GM18505 (cell line): Measurements from ENCODE around the gene GALP.
"Not testable (repeated sequence)": the region's sequence is repeated elsewhere in the genome, so short reads cannot be mapped to it uniquely, and the experiment has no call there.

Experiments
- ATAC-seq: cut with Tn5 transposase; IDR thresholded peaks from one replicate; pipeline ENCODE4 v1.9.1; 2021; ENCODE audit not compliant: unreplicated experiment
- POLR2A ChIP-seq: IDR thresholded peaks from 4 replicates; pipeline ENCODE4 v1.6.1; 2011; ENCODE audit warnings: borderline replicate concordance; ENCODE audit not compliant: insufficient read depth, insufficient read length; ENCODE audit errors: extremely low read depth

GALP gene

DNA sequence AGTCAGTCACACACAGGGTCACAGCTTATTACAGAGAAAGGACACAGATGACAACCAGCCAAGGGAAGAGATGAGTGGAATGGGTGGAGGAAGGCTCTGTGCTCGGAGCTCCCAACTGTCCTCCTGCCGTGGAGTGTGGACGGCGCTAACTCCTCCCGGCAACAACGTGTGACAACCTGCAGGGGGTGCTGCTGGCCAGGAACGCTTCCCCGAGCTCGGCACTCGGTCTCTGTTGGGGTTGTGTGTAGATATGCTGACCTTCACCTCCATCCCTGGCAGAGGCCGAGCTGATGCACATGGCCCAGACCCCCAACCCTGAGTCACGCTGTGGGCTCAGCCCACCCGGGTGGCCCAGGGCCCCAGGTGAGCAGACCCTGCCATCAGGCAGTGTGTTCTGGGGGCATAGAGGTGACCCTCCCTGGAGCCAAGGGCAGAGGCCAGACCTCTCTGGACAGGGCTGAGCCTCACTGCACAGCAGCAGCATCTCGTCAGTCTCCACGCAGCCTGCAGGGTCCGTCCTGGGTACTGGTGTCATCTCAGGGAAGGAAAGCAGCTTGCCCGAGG, 20.6 kb upstream of the GALP start:
- no peak for ATAC-seq
- TF ChIP-seq POLR2A, result no peak

DNA sequence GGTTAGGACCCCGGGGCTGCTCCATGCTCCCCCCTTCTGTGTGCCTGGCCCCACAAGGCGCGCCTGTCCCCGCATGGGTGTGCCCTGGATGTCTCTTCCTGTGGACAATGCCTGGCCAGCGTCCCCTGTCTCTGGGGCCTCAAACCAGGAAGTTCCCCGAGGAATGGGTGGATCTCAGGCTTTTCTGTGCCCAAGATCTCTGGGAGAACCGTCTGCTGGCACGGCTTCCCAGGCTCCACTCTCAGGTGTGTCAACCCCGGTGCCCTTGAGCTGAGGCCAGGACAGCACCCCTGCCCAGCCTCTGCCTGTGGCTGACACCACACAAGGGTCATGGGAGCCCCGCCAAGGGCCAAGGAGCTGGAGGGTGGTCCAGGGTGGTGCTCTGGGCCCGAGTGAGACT, 19.0 kb upstream of the GALP start:
- TF ChIP-seq POLR2A, result no peak
- no peak for ATAC-seq

- ATAC-seq, result no peak
- TF ChIP-seq POLR2A, result no peak
Observed at GRCh38 chr19:56158170-56158757, 17.5 kb upstream of the GALP start.

GRCh38 chr19:56159009-56159559, 16.7 kb upstream of the GALP start:
- no peak for TF ChIP-seq POLR2A
- no peak for ATAC-seq

GRCh38 chr19:56159622-56160271, 16.1 kb upstream of the GALP start:
- no peak for TF ChIP-seq POLR2A
- ATAC-seq, result no peak

DNA sequence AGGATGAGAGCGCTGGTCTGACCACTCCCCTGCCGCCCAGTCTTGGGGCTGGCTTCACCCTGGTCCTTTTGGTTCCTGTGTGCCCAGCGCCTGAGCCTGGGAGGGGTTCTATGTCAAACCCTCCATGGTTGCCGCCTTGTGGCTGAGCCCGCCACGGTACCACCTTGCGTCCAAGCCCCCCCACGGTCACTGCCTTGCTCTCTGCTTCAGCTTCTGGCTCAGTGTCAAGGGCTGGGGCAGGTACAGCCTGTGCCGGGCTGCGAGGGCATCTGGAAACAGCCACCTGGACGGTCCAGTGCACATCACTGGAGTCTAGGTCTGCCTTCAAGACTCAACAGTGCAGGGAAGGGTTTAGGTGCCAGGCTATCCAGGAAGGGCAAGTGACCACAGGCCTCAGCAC, 14.3 kb upstream of the GALP start:
- no peak for ATAC-seq
- no peak for TF ChIP-seq POLR2A

DNA sequence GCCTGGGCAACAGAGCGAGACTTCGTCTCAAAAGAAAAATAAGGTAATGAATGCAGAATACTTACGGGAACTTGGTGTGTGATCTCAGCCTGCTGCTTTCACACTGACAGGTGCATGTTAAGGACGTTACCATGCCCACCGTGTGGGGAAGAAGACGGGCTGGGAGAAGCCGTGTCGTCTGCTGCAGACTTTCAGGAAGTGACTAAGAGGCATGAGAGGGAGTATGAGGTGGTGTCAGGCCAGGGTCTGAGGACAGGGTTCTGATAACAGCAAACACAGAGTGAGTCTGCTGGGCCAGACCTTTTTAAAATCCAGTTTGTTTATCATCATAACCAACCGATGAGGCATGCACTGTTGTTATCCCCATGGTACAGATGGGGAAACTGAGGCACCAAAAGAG, 13.6 kb upstream of the GALP start:
- ATAC-seq, result no peak
- no peak for TF ChIP-seq POLR2A

DNA sequence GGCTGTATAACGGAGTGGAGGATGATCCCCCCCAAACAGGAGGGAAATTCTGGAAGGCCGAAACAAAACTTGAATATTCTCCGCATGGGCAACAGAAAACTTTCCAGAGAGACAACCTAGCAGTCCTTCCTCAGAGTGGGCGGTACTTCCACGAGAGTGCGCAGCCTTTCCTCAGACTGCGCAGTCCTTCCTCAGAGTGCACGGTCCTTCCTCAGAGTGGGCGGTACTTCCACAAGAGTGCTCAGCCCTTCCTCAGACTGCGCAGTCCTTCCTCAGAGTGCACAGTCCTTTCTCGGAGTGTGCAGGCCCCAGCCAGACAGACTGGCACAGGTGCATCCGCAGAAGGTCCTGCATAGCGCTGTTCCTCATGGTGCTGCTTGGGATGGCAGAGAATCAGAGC, 12.7 kb upstream of the GALP start:
- no peak for TF ChIP-seq POLR2A
- ATAC-seq, result no peak

GRCh38 chr19:56167064-56167578, 8.7 kb upstream of the GALP start:
- no peak for ATAC-seq
- no peak for TF ChIP-seq POLR2A

DNA sequence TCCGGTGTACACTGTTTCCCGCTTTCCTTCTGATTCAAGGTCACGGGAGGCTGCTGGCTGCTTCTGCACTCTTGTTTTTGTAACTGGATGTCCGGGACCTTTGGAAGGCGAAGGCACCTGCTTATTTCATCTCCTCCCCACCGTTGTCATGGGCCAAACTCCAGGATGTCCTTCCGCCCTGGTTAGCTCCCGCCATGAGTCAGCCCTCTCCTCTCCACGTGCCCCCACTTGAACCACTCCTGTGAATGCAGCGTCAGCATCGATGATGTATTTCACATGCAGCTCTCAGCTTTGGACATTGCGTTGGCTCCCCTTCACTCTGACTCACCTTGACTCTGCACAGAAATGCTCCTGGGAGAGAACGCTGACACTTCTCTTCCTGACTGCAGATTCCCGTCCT, 5.5 kb upstream of the GALP start:
- no peak for TF ChIP-seq POLR2A
- ATAC-seq, result no peak

DNA sequence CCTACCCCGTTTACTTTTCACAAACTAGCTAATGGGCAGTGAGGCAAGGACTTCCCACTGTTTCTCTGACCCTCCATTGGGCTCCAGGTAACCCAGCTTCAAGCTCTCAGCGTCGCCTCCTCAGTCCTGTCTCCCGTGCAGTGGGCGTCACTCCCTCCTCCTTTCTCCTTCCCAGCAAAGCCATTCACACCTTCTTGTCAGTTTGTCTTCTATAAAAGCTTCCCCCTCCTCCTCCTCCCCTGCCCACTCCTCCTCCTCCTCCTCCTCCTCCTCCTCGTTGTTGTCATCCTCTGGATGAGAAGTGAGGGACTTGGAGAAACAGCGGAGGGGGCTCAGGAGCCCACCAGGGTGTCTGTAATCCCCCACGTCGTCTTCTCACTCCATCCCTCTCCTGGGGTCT, 1.7 kb upstream of the GALP start:
- no peak for TF ChIP-seq POLR2A

DNA sequence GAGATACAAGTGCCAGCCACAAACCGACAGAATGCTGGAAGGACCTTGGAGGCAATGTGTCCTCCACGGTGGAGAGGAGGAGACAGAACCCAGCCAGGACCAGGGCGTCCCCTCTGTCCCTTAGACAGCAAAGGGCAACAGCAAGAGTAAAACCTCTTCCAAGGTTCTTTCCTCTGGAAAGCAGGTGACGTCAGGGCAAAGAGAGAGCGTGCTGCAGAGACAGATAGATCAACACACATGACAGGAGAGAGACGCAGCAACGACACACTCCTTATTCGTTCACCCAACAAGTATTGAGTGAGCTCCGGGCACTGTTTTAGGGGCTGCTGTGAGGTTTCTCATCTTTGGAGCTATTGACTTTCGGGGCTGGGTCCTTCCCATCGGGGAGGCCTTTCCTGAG, 1.3 kb upstream of the GALP start:
- TF ChIP-seq POLR2A, result no peak
- ATAC-seq, result no peak

More for the DNA sequence above, 1.7 kb upstream of the GALP start:
- ATAC-seq, result no peak

DNA sequence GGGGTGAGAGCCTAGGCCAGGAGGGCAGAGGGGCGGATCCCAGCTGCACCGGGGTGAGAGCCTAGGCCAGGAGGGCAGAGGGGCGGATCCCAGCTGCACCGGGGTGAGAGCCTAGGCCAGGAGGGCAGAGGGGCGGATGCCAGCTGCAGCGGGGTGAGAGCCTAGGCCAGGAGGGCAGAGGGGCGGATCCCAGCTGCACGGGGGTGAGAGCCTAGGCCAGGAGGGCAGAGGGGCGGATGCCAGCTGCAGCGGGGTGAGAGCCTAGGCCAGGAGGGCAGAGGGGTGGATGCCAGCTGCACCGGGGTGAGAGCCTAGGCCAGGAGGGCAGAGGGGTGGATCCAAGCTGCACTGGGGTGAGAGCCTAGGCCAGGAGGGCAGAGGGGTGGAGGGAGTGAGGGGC, 502 bp downstream of the GALP start:
- not testable (repeated sequence) for ATAC-seq

DNA sequence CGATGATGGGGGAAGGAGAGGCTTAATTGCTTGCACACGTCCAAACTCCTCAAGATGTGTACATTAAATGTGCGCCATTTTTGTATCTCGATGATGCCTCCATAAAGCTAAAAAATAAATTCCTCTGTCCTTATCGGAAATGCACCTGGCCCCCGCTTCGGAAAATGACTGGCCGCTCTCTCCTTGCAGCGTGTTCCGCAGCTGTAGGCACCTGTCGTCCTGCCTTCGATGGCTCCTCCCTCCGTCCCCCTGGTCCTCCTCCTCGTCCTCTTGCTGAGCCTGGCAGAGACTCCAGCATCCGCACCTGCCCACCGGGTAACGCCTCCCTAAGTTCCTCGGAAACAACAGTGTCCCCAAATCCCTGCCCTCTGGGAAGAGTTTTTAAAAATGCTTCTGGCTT, 1.1 kb downstream of the GALP start:
- no peak for TF ChIP-seq POLR2A
- ATAC-seq, result no peak
